Stimulated activated CD8-positive, alpha-beta memory T cell treated with anti-CD3 and anti-CD28 coated beads, Interleukin-2, amount 100 ng/mL, for 1 hour (primary cell): ENCODE measurements around the gene PTPRU.
"Not testable (repeated sequence)": the region's sequence is repeated elsewhere in the genome, so short reads cannot be mapped to it uniquely, and the experiment has no call there.

Experiments
- DNase-seq, 2 donors: peaks; one replicate each; pipeline ENCODE4 v3.0.0-alpha.2; 2020; ENCODE audit warnings: low read depth in 2 of 2

PTPRU gene

GRCh38 chr1:29222260-29222659 is 14.1 kb upstream of the PTPRU start:
- not testable (repeated sequence) for DNase-seq

GRCh38 chr1:29222686-29223085 is 13.6 kb upstream of the PTPRU start:
- DNase-seq = no peak

GRCh38 chr1:29223521-29223920 is 12.8 kb upstream of the PTPRU start:
- DNase-seq = no peak

- no peak for DNase-seq
Measured at GRCh38 chr1:29224356-29224837, 11.9 kb upstream of the PTPRU start.

GRCh38 chr1:29225361-29225760 is 11.0 kb upstream of the PTPRU start:
- no peak for DNase-seq

- DNase-seq = no peak
Measured at GRCh38 chr1:29227511-29227910, 8.8 kb upstream of the PTPRU start.

GRCh38 chr1:29230204-29230552 is 6.1 kb upstream of the PTPRU start:
- DNase-seq = no peak

GRCh38 chr1:29230553-29231378 is 5.6 kb upstream of the PTPRU start, which contains the start of gene MECR:
Gene MECR, minus strand, starts transcription at chr1:29230934. Its CDS starts 28 bp downstream, at chr1:29230906.
- peak; percentile 91 to 93 for DNase-seq

GRCh38 chr1:29232387-29232786 is 3.9 kb upstream of the PTPRU start:
- no peak for DNase-seq

- DNase-seq = no peak
Measured at GRCh38 chr1:29233693-29234092, 2.6 kb upstream of the PTPRU start.

- no peak for DNase-seq
Measured at GRCh38 chr1:29234471-29234870, 1.9 kb upstream of the PTPRU start.

- DNase-seq = not testable (repeated sequence)
Measured at GRCh38 chr1:29234881-29235280, 1.4 kb upstream of the PTPRU start.

GRCh38 chr1:29236712-29237128 is 398 bp downstream of the PTPRU start:
- DNase-seq = no peak

- DNase-seq = no peak
Measured at GRCh38 chr1:29237129-29237821, 953 bp downstream of the PTPRU start.

- no peak for DNase-seq
Measured at GRCh38 chr1:29237852-29238619, 1.7 kb downstream of the PTPRU start.

- no peak for DNase-seq
Measured at GRCh38 chr1:29238620-29239002, 2.3 kb downstream of the PTPRU start.

GRCh38 chr1:29239142-29239541 is 2.8 kb downstream of the PTPRU start:
- DNase-seq = no peak

GRCh38 chr1:29240400-29240837 is 4.1 kb downstream of the PTPRU start:
- no peak for DNase-seq

- no peak for DNase-seq
Measured at GRCh38 chr1:29240986-29241385, 4.7 kb downstream of the PTPRU start.

GRCh38 chr1:29243023-29243870 is 6.9 kb downstream of the PTPRU start:
- no peak for DNase-seq

GRCh38 chr1:29243871-29244200 is 7.5 kb downstream of the PTPRU start:
- no peak for DNase-seq
